ENCODE measurements around the gene ITIH1. TPM values are rescaled to one million over a fixed set of nuclear protein-coding genes. Genes with fewer than 3 reads are reported as not detected.
A peak's percentile ranks its signal among the peaks of the same experiment; 100 is the strongest.

Gene ITIH1
- total and polyA plus RNA-seq, 7 experiments from 2014 or later, result not detected

- peaks cover 0 to 14% (median 3%) of the 10 kb centered on the region in 5 donors for H3K27me3 Mint-ChIP-seq
- H3K4me3 Mint-ChIP-seq, result no peak overlapping the region
- ChIA-PET CTCF (no interaction called here), POLR2A (no interaction called here)
- Histone ChIP-seq H3K27me3 (ENCODE audit: control insufficient read depth in 2 of 2, insufficient read depth in 2 of 2, low read length in 2 of 2) (no peaks in the 10 kb centered on the region), H3K27ac (ENCODE audit: low read depth, low read length) (no peak overlapping the region), H3K36me3 (ENCODE audit: control insufficient read depth in 2 of 3, insufficient read depth in 3 of 3, low read length in 3 of 3) (no peaks in the 10 kb centered on the region), H3K9me3 (ENCODE audit: control insufficient read depth in 2 of 3, low read length in 3 of 3) (no peaks in the 10 kb centered on the region), H3K4me3 (ENCODE audit: low read length) (no peak overlapping the region), H3K4me1 (ENCODE audit: control insufficient read depth in 2 of 2, insufficient read depth in 2 of 2, low read length in 2 of 2) (no peaks in the 10 kb centered on the region)
- H3K4me1 Mint-ChIP-seq, result peaks cover 0 to 11% (median 0%) of the 10 kb centered on the region in 7 donors
- H3K27ac Mint-ChIP-seq, result no peak overlapping the region
- DNase-seq, result peak in 1 of 9 donors; percentile 15
- intact Hi-C loops (cut with micrococcal nuclease), result loop anchor here in 1 of 2 donors (10.0 kb wide), 1 partner anchor 267 kb away; the partner anchor contains the start of gene SFMBT1
- no peaks in the 10 kb centered on the region for H3K36me3 Mint-ChIP-seq
- ATAC-seq, result no peak
- H3K9me3 Mint-ChIP-seq, result no peaks in the 10 kb centered on the region
Measured at GRCh38 chr3:52777959-52778805, 783 bp downstream of the ITIH1 start.

- no peak overlapping the region for H3K27ac Mint-ChIP-seq
- ChIA-PET CTCF (no interaction called here), POLR2A (no interaction called here)
- H3K27me3 ChIP-seq (ENCODE audit: control insufficient read depth in 2 of 2, insufficient read depth in 2 of 2, low read length in 2 of 2), result no peaks in the 10 kb centered on the region
- H3K4me1 Mint-ChIP-seq, result peaks cover 0 to 11% (median 0%) of the 10 kb centered on the region in 7 donors
- no peaks in the 10 kb centered on the region for H3K4me1 ChIP-seq (ENCODE audit: control insufficient read depth in 2 of 2, insufficient read depth in 2 of 2, low read length in 2 of 2)
- DNase-seq (no peak), ATAC-seq (peak; percentile 84)
- no peak overlapping the region for H3K4me3 Mint-ChIP-seq
- intact Hi-C loops (cut with micrococcal nuclease), result loop anchor here in 1 of 2 donors (10.0 kb wide), 1 partner anchor 266 kb away; the partner anchor contains the start of gene SFMBT1
- peaks cover 0 to 14% (median 3%) of the 10 kb centered on the region in 5 donors for H3K27me3 Mint-ChIP-seq
- no peak overlapping the region for H3K27ac ChIP-seq (ENCODE audit: low read depth, low read length)
- H3K36me3 ChIP-seq (ENCODE audit: control insufficient read depth in 2 of 3, insufficient read depth in 3 of 3, low read length in 3 of 3), result no peaks in the 10 kb centered on the region
- no peak overlapping the region for H3K4me3 ChIP-seq (ENCODE audit: low read length)
- H3K36me3 Mint-ChIP-seq, result no peaks in the 10 kb centered on the region
- no peaks in the 10 kb centered on the region for H3K9me3 Mint-ChIP-seq
- no peaks in the 10 kb centered on the region for H3K9me3 ChIP-seq (ENCODE audit: control insufficient read depth in 2 of 3, low read length in 3 of 3)
Measured at GRCh38 chr3:52779011-52779836, 1.8 kb downstream of the ITIH1 start.

GRCh38 chr3:52779837-52780585, 2.6 kb downstream of the ITIH1 start:
- Mint-ChIP-seq H3K27me3 (peaks cover 0 to 14% (median 3%) of the 10 kb centered on the region in 5 donors), H3K27ac (no peak overlapping the region), H3K9me3 (no peaks in the 10 kb centered on the region), H3K4me1 (peaks cover 0 to 11% (median 0%) of the 10 kb centered on the region in 7 donors), H3K4me3 (no peak overlapping the region), H3K36me3 (no peaks in the 10 kb centered on the region)
- CTCF ChIA-PET, result no interaction called here
- H3K36me3 ChIP-seq (ENCODE audit: control insufficient read depth in 2 of 3, insufficient read depth in 3 of 3, low read length in 3 of 3), result no peaks in the 10 kb centered on the region
- H3K27ac ChIP-seq (ENCODE audit: low read depth, low read length), result no peak overlapping the region
- no peaks in the 10 kb centered on the region for H3K9me3 ChIP-seq (ENCODE audit: control insufficient read depth in 2 of 3, low read length in 3 of 3)
- intact Hi-C loops (cut with micrococcal nuclease), result loop anchor here in 1 of 2 donors (10.0 kb wide), 1 partner anchor 265 kb away; the partner anchor contains the start of gene SFMBT1
- H3K4me3 ChIP-seq (ENCODE audit: low read length), result no peak overlapping the region
- peak; percentile 10 for ATAC-seq
- H3K27me3 ChIP-seq (ENCODE audit: control insufficient read depth in 2 of 2, insufficient read depth in 2 of 2, low read length in 2 of 2), result no peaks in the 10 kb centered on the region
- DNase-seq, result no peak
- H3K4me1 ChIP-seq (ENCODE audit: control insufficient read depth in 2 of 2, insufficient read depth in 2 of 2, low read length in 2 of 2), result no peaks in the 10 kb centered on the region
- POLR2A ChIA-PET, result no interaction called here

- Histone ChIP-seq H3K27me3 (ENCODE audit: control insufficient read depth in 2 of 2, insufficient read depth in 2 of 2, low read length in 2 of 2) (no peaks in the 10 kb centered on the region), H3K4me3 (ENCODE audit: low read length) (no peak overlapping the region), H3K9me3 (ENCODE audit: control insufficient read depth in 2 of 3, low read length in 3 of 3) (no peaks in the 10 kb centered on the region), H3K36me3 (ENCODE audit: control insufficient read depth in 2 of 3, insufficient read depth in 3 of 3, low read length in 3 of 3) (no peaks in the 10 kb centered on the region), H3K27ac (ENCODE audit: low read depth, low read length) (no peak overlapping the region), H3K4me1 (ENCODE audit: control insufficient read depth in 2 of 2, insufficient read depth in 2 of 2, low read length in 2 of 2) (no peaks in the 10 kb centered on the region)
- Mint-ChIP-seq H3K4me1 (peaks cover 0 to 11% (median 0%) of the 10 kb centered on the region in 7 donors), H3K36me3 (no peaks in the 10 kb centered on the region), H3K9me3 (no peaks in the 10 kb centered on the region), H3K27ac (no peak overlapping the region), H3K4me3 (no peak overlapping the region), H3K27me3 (peaks cover 0 to 14% (median 3%) of the 10 kb centered on the region in 5 donors)
- no peak for DNase-seq
- no peak for ATAC-seq
- POLR2A ChIA-PET, result no interaction called here
- intact Hi-C loops (cut with micrococcal nuclease), result no loop called here
- CTCF ChIA-PET, result no interaction called here
Measured at GRCh38 chr3:52781741-52782140, 4.3 kb downstream of the ITIH1 start.

- Mint-ChIP-seq H3K27ac (no peak overlapping the region), H3K36me3 (no peaks in the 10 kb centered on the region), H3K9me3 (no peaks in the 10 kb centered on the region), H3K27me3 (peaks cover 0 to 14% (median 3%) of the 10 kb centered on the region in 5 donors), H3K4me3 (no peak overlapping the region), H3K4me1 (peaks cover 0 to 11% (median 0%) of the 10 kb centered on the region in 7 donors)
- Histone ChIP-seq H3K27me3 (ENCODE audit: control insufficient read depth in 2 of 2, insufficient read depth in 2 of 2, low read length in 2 of 2) (no peaks in the 10 kb centered on the region), H3K9me3 (ENCODE audit: control insufficient read depth in 2 of 3, low read length in 3 of 3) (no peaks in the 10 kb centered on the region), H3K36me3 (ENCODE audit: control insufficient read depth in 2 of 3, insufficient read depth in 3 of 3, low read length in 3 of 3) (no peaks in the 10 kb centered on the region), H3K4me3 (ENCODE audit: low read length) (no peak overlapping the region), H3K27ac (ENCODE audit: low read depth, low read length) (no peak overlapping the region), H3K4me1 (ENCODE audit: control insufficient read depth in 2 of 2, insufficient read depth in 2 of 2, low read length in 2 of 2) (no peaks in the 10 kb centered on the region)
- intact Hi-C loops (cut with micrococcal nuclease), result no loop called here
- ChIA-PET POLR2A (no interaction called here), CTCF (no interaction called here)
- DNase-seq, result no peak
- no peak for ATAC-seq
Measured at GRCh38 chr3:52782412-52783210, 5.2 kb downstream of the ITIH1 start.

GRCh38 chr3:52783211-52783555, 5.8 kb downstream of the ITIH1 start:
- DNase-seq (no peak), ATAC-seq (no peak)
- Histone ChIP-seq H3K27ac (ENCODE audit: low read depth, low read length) (no peak overlapping the region), H3K9me3 (ENCODE audit: control insufficient read depth in 2 of 3, low read length in 3 of 3) (no peaks in the 10 kb centered on the region), H3K27me3 (ENCODE audit: control insufficient read depth in 2 of 2, insufficient read depth in 2 of 2, low read length in 2 of 2) (no peaks in the 10 kb centered on the region), H3K36me3 (ENCODE audit: control insufficient read depth in 2 of 3, insufficient read depth in 3 of 3, low read length in 3 of 3) (no peaks in the 10 kb centered on the region), H3K4me1 (ENCODE audit: control insufficient read depth in 2 of 2, insufficient read depth in 2 of 2, low read length in 2 of 2) (no peaks in the 10 kb centered on the region), H3K4me3 (ENCODE audit: low read length) (no peak overlapping the region)
- no peak overlapping the region for H3K4me3 Mint-ChIP-seq
- intact Hi-C loops (cut with micrococcal nuclease), result no loop called here
- no peaks in the 10 kb centered on the region for H3K9me3 Mint-ChIP-seq
- no peak overlapping the region for H3K27ac Mint-ChIP-seq
- no peaks in the 10 kb centered on the region for H3K36me3 Mint-ChIP-seq
- peaks cover 0 to 9% (median 0%) of the 10 kb centered on the region in 7 donors for H3K4me1 Mint-ChIP-seq
- ChIA-PET POLR2A (no interaction called here), CTCF (no interaction called here)
- peaks cover 0 to 14% (median 3%) of the 10 kb centered on the region in 5 donors for H3K27me3 Mint-ChIP-seq

Measured in naive thymus-derived CD4-positive, alpha-beta T cell (primary cell).